ENCODE data around the gene TEX36.

TEX36 gene

DNA sequence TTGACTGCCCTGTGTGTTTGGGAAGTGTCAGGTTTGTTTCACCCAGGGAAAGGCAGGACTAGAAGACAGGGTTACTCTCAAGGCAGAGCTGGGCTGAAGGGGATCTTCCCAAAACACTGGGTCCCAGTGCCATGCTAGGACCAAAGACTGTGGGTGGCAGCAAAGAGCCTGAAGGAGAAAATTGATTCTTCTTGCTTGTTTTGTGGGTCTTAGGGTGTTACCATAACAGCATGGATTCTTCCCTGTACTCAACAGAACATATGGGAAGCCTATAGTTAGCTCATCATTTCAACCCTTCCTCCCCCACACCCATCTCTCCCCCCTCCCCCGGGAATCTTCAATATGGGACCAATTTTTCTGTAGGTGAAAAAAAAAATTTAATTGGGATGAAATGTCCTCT is 42.3 kb downstream of the TEX36 start:
- no peak overlapping the region for H3K9ac ChIP-seq (ENCODE audit: low read depth, low read length, poor library complexity)
- no peaks in the 10 kb centered on the region for H3K79me1 ChIP-seq (ENCODE audit: low read depth, low read length)
- no peak overlapping the region for H3K18ac ChIP-seq (ENCODE audit: low read length)
- H2BK12ac ChIP-seq (ENCODE audit: low read length) = no peak overlapping the region
- no peak overlapping the region for H2BK15ac ChIP-seq (ENCODE audit: low read length)
- no peaks in the 10 kb centered on the region for H3K36me3 ChIP-seq (replicated peaks in 1 of 2; ENCODE audit: control insufficient read depth in 2 of 2, insufficient read depth in 2 of 2, low read length in 2 of 2)
- H2BK5ac ChIP-seq (ENCODE audit: low read length) = no peak overlapping the region
- WGBS, 2 donors (ENCODE audit: extremely low coverage in 2 of 2, insufficient read length in 2 of 2, insufficient replicate concordance in 1 of 2) = no CpG with 5 or more reads among the region's 1 CpG
- no peak overlapping the region for H4K91ac ChIP-seq (ENCODE audit: low read depth, low read length, poor library complexity)
- no peak overlapping the region for H3K4ac ChIP-seq (ENCODE audit: low read length)
- no peak overlapping the region for H2AFZ ChIP-seq (ENCODE audit: low read length)
- H3K9me3 ChIP-seq (replicated peaks in 1 of 2; ENCODE audit: control insufficient read depth in 2 of 2, insufficient read depth in 1 of 2, low read depth in 1 of 2, low read length in 2 of 2) = no peaks in the 10 kb centered on the region
- H3K27me3 ChIP-seq (ENCODE audit: control insufficient read depth in 3 of 3, insufficient read depth in 3 of 3, low read depth in 1 of 3, low read length in 3 of 3) = peaks cover 0 to 6% (median 0%) of the 10 kb centered on the region in 3 experiments
- H3K4me3 ChIP-seq (ENCODE audit: low read length in 2 of 2) = no peak overlapping the region
- no peak overlapping the region for H2AK5ac ChIP-seq (ENCODE audit: low read depth, low read length)
- H3K14ac ChIP-seq (ENCODE audit: low read length) = no peak overlapping the region
- no peak overlapping the region for H2BK120ac ChIP-seq (ENCODE audit: low read depth, low read length)
- no peak overlapping the region for H3K23ac ChIP-seq (ENCODE audit: low read depth, low read length, poor library complexity)
- no peak overlapping the region for H3K4me2 ChIP-seq (ENCODE audit: insufficient read depth, low read length, poor library complexity, severe bottlenecking)
- no peak for DNase-seq (ENCODE audit: low spot score)
- H3K4me1 ChIP-seq (ENCODE audit: control insufficient read depth in 2 of 2, insufficient read depth in 1 of 2, low read depth in 1 of 2, low read length in 2 of 2) = no peaks in the 10 kb centered on the region
- no peak overlapping the region for H3K27ac ChIP-seq (replicated peaks; ENCODE audit: low read length)
- H4K8ac ChIP-seq (ENCODE audit: low read depth, low read length) = no peak overlapping the region

GRCh38 chr10:125639846-125640245 is 43.1 kb downstream of the TEX36 start:
- no peak for DNase-seq (ENCODE audit: low spot score)
- Histone ChIP-seq H2BK12ac (ENCODE audit: low read length) (no peak overlapping the region), H3K4me2 (ENCODE audit: insufficient read depth, low read length, poor library complexity, severe bottlenecking) (no peak overlapping the region), H3K36me3 (replicated peaks in 1 of 2; ENCODE audit: control insufficient read depth in 2 of 2, insufficient read depth in 2 of 2, low read length in 2 of 2) (no peaks in the 10 kb centered on the region), H3K23ac (ENCODE audit: low read depth, low read length, poor library complexity) (no peak overlapping the region), H2BK15ac (ENCODE audit: low read length) (no peak overlapping the region), H2AK5ac (ENCODE audit: low read depth, low read length) (no peak overlapping the region), H2AFZ (ENCODE audit: low read length) (no peak overlapping the region), H2BK5ac (ENCODE audit: low read length) (no peak overlapping the region), H4K8ac (ENCODE audit: low read depth, low read length) (no peak overlapping the region), H3K79me1 (ENCODE audit: low read depth, low read length) (no peaks in the 10 kb centered on the region), H3K27me3 (ENCODE audit: control insufficient read depth in 3 of 3, insufficient read depth in 3 of 3, low read depth in 1 of 3, low read length in 3 of 3) (peaks cover 0 to 6% (median 0%) of the 10 kb centered on the region in 3 experiments), H3K18ac (ENCODE audit: low read length) (no peak overlapping the region), H3K4ac (ENCODE audit: low read length) (no peak overlapping the region), H3K9ac (ENCODE audit: low read depth, low read length, poor library complexity) (no peak overlapping the region), H3K27ac (replicated peaks; ENCODE audit: low read length) (no peak overlapping the region), H3K4me3 (ENCODE audit: low read length in 2 of 2) (no peak overlapping the region), H3K9me3 (replicated peaks in 1 of 2; ENCODE audit: control insufficient read depth in 2 of 2, insufficient read depth in 1 of 2, low read depth in 1 of 2, low read length in 2 of 2) (no peaks in the 10 kb centered on the region), H3K14ac (ENCODE audit: low read length) (no peak overlapping the region), H2BK120ac (ENCODE audit: low read depth, low read length) (no peak overlapping the region), H3K4me1 (ENCODE audit: control insufficient read depth in 2 of 2, insufficient read depth in 1 of 2, low read depth in 1 of 2, low read length in 2 of 2) (no peaks in the 10 kb centered on the region), H4K91ac (ENCODE audit: low read depth, low read length, poor library complexity) (no peak overlapping the region)
- WGBS, 2 donors (ENCODE audit: extremely low coverage in 2 of 2, insufficient read length in 2 of 2, insufficient replicate concordance in 1 of 2) = no CpG with 5 or more reads among the region's 7 CpGs

DNA sequence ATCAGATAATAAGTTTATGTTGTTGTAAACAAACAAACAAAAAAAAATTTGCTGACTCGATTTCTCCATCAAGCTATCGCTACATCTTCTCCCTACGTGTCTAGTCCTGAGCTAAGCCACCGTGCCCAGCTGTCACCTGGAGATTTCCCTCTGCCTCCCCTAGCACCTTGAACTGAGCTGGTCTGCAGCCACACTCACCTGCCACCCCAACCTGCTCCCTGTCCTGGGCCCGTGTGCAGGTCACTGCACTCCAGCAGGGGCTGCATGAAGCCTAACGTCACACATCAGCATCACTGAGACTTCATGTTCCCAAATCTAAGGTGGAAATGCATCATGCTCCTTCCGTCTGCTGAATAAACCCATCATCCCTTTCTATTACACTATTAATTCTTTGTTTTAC is 44.4 kb downstream of the TEX36 start:
- no CpG with 5 or more reads among the region's 7 CpGs for WGBS, 2 donors (ENCODE audit: extremely low coverage in 2 of 2, insufficient read length in 2 of 2, insufficient replicate concordance in 1 of 2)

GRCh38 chr10:125637496-125637895 is 45.5 kb downstream of the TEX36 start:
- Histone ChIP-seq H2AK5ac (ENCODE audit: low read depth, low read length) (no peak overlapping the region), H3K27ac (replicated peaks; ENCODE audit: low read length) (no peak overlapping the region), H3K4me2 (ENCODE audit: insufficient read depth, low read length, poor library complexity, severe bottlenecking) (no peak overlapping the region), H4K91ac (ENCODE audit: low read depth, low read length, poor library complexity) (no peak overlapping the region), H3K36me3 (replicated peaks in 1 of 2; ENCODE audit: control insufficient read depth in 2 of 2, insufficient read depth in 2 of 2, low read length in 2 of 2) (no peaks in the 10 kb centered on the region), H4K8ac (ENCODE audit: low read depth, low read length) (no peak overlapping the region), H2BK5ac (ENCODE audit: low read length) (no peak overlapping the region), H2BK15ac (ENCODE audit: low read length) (no peak overlapping the region), H3K9ac (ENCODE audit: low read depth, low read length, poor library complexity) (no peak overlapping the region), H3K14ac (ENCODE audit: low read length) (no peak overlapping the region), H3K9me3 (replicated peaks in 1 of 2; ENCODE audit: control insufficient read depth in 2 of 2, insufficient read depth in 1 of 2, low read depth in 1 of 2, low read length in 2 of 2) (no peaks in the 10 kb centered on the region), H3K79me1 (ENCODE audit: low read depth, low read length) (no peaks in the 10 kb centered on the region), H3K18ac (ENCODE audit: low read length) (no peak overlapping the region), H3K23ac (ENCODE audit: low read depth, low read length, poor library complexity) (no peak overlapping the region), H3K4me3 (ENCODE audit: low read length in 2 of 2) (no peak overlapping the region), H3K4ac (ENCODE audit: low read length) (no peak overlapping the region), H2BK12ac (ENCODE audit: low read length) (no peak overlapping the region), H2BK120ac (ENCODE audit: low read depth, low read length) (no peak overlapping the region), H3K27me3 (ENCODE audit: control insufficient read depth in 3 of 3, insufficient read depth in 3 of 3, low read depth in 1 of 3, low read length in 3 of 3) (peaks cover 0 to 6% (median 0%) of the 10 kb centered on the region in 3 experiments), H3K4me1 (ENCODE audit: control insufficient read depth in 2 of 2, insufficient read depth in 1 of 2, low read depth in 1 of 2, low read length in 2 of 2) (peaks cover 0 to 4% of the 10 kb centered on the region in 2 donors), H2AFZ (ENCODE audit: low read length) (no peak overlapping the region)
- no peak for DNase-seq (ENCODE audit: low spot score)
- WGBS, 2 donors (ENCODE audit: extremely low coverage in 2 of 2, insufficient read length in 2 of 2, insufficient replicate concordance in 1 of 2) = no CpG with 5 or more reads among the region's 6 CpGs

More for the DNA sequence above, 44.4 kb downstream of the TEX36 start:
- no peak for DNase-seq (ENCODE audit: low spot score)
- H4K8ac ChIP-seq (ENCODE audit: low read depth, low read length) = no peak overlapping the region
- H3K79me1 ChIP-seq (ENCODE audit: low read depth, low read length) = no peaks in the 10 kb centered on the region
- H2AK5ac ChIP-seq (ENCODE audit: low read depth, low read length) = no peak overlapping the region
- H4K91ac ChIP-seq (ENCODE audit: low read depth, low read length, poor library complexity) = no peak overlapping the region
- no peak overlapping the region for H3K4ac ChIP-seq (ENCODE audit: low read length)
- no peak overlapping the region for H2BK15ac ChIP-seq (ENCODE audit: low read length)
- peaks cover 0 to 6% (median 0%) of the 10 kb centered on the region in 3 experiments for H3K27me3 ChIP-seq (ENCODE audit: control insufficient read depth in 3 of 3, insufficient read depth in 3 of 3, low read depth in 1 of 3, low read length in 3 of 3)
- H3K36me3 ChIP-seq (replicated peaks in 1 of 2; ENCODE audit: control insufficient read depth in 2 of 2, insufficient read depth in 2 of 2, low read length in 2 of 2) = no peaks in the 10 kb centered on the region
- H2BK12ac ChIP-seq (ENCODE audit: low read length) = no peak overlapping the region
- H3K23ac ChIP-seq (ENCODE audit: low read depth, low read length, poor library complexity) = no peak overlapping the region
- no peak overlapping the region for H3K27ac ChIP-seq (replicated peaks; ENCODE audit: low read length)
- no peak overlapping the region for H2AFZ ChIP-seq (ENCODE audit: low read length)
- H3K18ac ChIP-seq (ENCODE audit: low read length) = no peak overlapping the region
- H3K9me3 ChIP-seq (replicated peaks in 1 of 2; ENCODE audit: control insufficient read depth in 2 of 2, insufficient read depth in 1 of 2, low read depth in 1 of 2, low read length in 2 of 2) = no peaks in the 10 kb centered on the region
- no peak overlapping the region for H3K14ac ChIP-seq (ENCODE audit: low read length)
- peaks cover 0 to 4% of the 10 kb centered on the region in 2 donors for H3K4me1 ChIP-seq (ENCODE audit: control insufficient read depth in 2 of 2, insufficient read depth in 1 of 2, low read depth in 1 of 2, low read length in 2 of 2)
- no peak overlapping the region for H3K9ac ChIP-seq (ENCODE audit: low read depth, low read length, poor library complexity)
- H3K4me2 ChIP-seq (ENCODE audit: insufficient read depth, low read length, poor library complexity, severe bottlenecking) = no peak overlapping the region
- no peak overlapping the region for H2BK5ac ChIP-seq (ENCODE audit: low read length)
- H2BK120ac ChIP-seq (ENCODE audit: low read depth, low read length) = no peak overlapping the region
- no peak overlapping the region for H3K4me3 ChIP-seq (ENCODE audit: low read length in 2 of 2)

Measured in neuronal stem cell (in vitro differentiated cells).